ENCODE data around the gene STAG2. TPM values are rescaled to one million over a fixed set of nuclear protein-coding genes. Genes with fewer than 3 reads are reported as not detected.
"Not testable (repeated sequence)": the region's sequence is repeated elsewhere in the genome, so short reads cannot be mapped to it uniquely, and the experiment has no call there.

STAG2 gene
- total and polyA plus RNA-seq, 2 experiments from 2014 or later: 68.8 to 92.8 TPM

DNA sequence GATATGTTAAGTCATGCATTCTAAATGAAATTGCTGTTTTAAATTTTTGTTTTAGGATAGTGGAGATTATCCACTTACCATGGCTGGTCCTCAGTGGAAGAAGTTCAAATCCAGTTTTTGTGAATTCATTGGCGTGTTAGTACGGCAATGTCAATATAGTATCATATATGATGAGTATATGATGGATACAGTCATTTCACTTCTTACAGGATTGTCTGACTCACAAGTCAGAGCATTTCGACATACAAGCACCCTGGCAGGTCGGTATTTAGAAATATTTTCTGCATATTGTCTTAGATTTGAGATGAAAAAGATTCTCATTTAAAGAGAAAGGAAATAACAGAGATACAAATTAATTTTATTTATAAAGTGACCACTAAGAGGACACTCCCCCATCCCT, 83.6 kb downstream of the STAG2 start:
- no peaks in the 10 kb centered on the region for H3K27me3 ChIP-seq (ENCODE audit: insufficient read depth)
- no peak for DNase-seq (ENCODE audit: low spot score)
- H3K27me3 Mint-ChIP-seq (ENCODE audit: insufficient read depth, low read depth, poor library complexity): peaks cover 2% of the 10 kb centered on the region
- no peak overlapping the region for H3K4me3 Mint-ChIP-seq
- TF ChIP-seq EZH2 (IDR thresholded peaks at IDR 0.05; ENCODE audit: low read depth, unreplicated experiment) (no peak), EZH2phosphoT487 (IDR thresholded peaks at IDR 0.05; ENCODE audit: unreplicated experiment) (no peak), ZNF114 (CRISPR knock-in tag; IDR thresholded peaks at IDR 0.05) (no peak), POLR2AphosphoS5 (IDR thresholded peaks at IDR 0.05; ENCODE audit: low read depth) (no peak), CREB1 (CRISPR knock-in tag; IDR thresholded peaks at IDR 0.05; ENCODE audit: low read depth) (no peak), STAT1 (IDR thresholded peaks at IDR 0.05; ENCODE audit: unreplicated experiment) (no peak), JUNB (IDR thresholded peaks at IDR 0.05; ENCODE audit: unreplicated experiment) (no peak), REST (IDR thresholded peaks at IDR 0.05; ENCODE audit: unreplicated experiment) (no peak)
- TF ChIP-seq, protein P1, sequence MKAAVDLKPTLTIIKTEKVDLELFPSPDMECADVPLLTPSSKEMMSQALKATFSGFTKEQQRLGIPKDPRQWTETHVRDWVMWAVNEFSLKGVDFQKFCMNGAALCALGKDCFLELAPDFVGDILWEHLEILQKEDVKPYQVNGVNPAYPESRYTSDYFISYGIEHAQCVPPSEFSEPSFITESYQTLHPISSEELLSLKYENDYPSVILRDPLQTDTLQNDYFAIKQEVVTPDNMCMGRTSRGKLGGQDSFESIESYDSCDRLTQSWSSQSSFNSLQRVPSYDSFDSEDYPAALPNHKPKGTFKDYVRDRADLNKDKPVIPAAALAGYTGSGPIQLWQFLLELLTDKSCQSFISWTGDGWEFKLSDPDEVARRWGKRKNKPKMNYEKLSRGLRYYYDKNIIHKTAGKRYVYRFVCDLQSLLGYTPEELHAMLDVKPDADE (IDR thresholded peaks at IDR 0.05): no peak
- no peak for ATAC-seq
- no peak overlapping the region for H3K27ac ChIP-seq (ENCODE audit: low read depth)
- no peaks in the 10 kb centered on the region for H3F3A ChIP-seq (replicated peaks; ENCODE audit: low read depth)
- H3K79me2 ChIP-seq (replicated peaks; ENCODE audit: insufficient read depth): peaks cover 4% of the 10 kb centered on the region
- H3K4me1 Mint-ChIP-seq: no peaks in the 10 kb centered on the region
- H3K36me3 Mint-ChIP-seq (ENCODE audit: low read depth): peaks cover 30% of the 10 kb centered on the region; the same call in 2 of the 3 replicates
- no peaks in the 10 kb centered on the region for H3K9me2 ChIP-seq (ENCODE audit: insufficient read depth)
- no peaks in the 10 kb centered on the region; the same call in 1 of the 2 replicates for H4K20me1 ChIP-seq (replicated peaks; ENCODE audit: insufficient read depth)
- H3K4me1 ChIP-seq (ENCODE audit: insufficient read depth): no peaks in the 10 kb centered on the region
- H3K27ac Mint-ChIP-seq: no peak overlapping the region
- H3K9me3 Mint-ChIP-seq: no peaks in the 10 kb centered on the region
- H2AFZ ChIP-seq: no peak overlapping the region
- no peaks in the 10 kb centered on the region; the same call in 1 of the 2 replicates for H3K36me3 ChIP-seq (ENCODE audit: insufficient read depth)
- no peak overlapping the region for H3K4me3 ChIP-seq
- no peak overlapping the region for H3K4me2 ChIP-seq

GRCh38 chrX:124084417-124084816, 122.9 kb downstream of the STAG2 start:
- not testable (repeated sequence) for H2AFZ ChIP-seq; H3K9me3 Mint-ChIP-seq; H3K27me3 Mint-ChIP-seq (ENCODE audit: insufficient read depth, low read depth, poor library complexity); H3K4me1 ChIP-seq (ENCODE audit: insufficient read depth); H3K9me2 ChIP-seq (ENCODE audit: insufficient read depth); H4K20me1 ChIP-seq (replicated peaks; ENCODE audit: insufficient read depth); DNase-seq (ENCODE audit: low spot score); H3K27ac ChIP-seq (ENCODE audit: low read depth); H3K4me2 ChIP-seq; H3K4me3 Mint-ChIP-seq; H3K27me3 ChIP-seq (ENCODE audit: insufficient read depth); ATAC-seq; H3K4me1 Mint-ChIP-seq; H3K79me2 ChIP-seq (replicated peaks; ENCODE audit: insufficient read depth); H3K27ac Mint-ChIP-seq; H3K4me3 ChIP-seq; H3F3A ChIP-seq (replicated peaks; ENCODE audit: low read depth)
- peaks cover 66% of the 10 kb centered on the region for H3K36me3 Mint-ChIP-seq (ENCODE audit: low read depth)
- peaks cover 34% of the 10 kb centered on the region for H3K36me3 ChIP-seq (ENCODE audit: insufficient read depth)
